ENCODE data around the gene FGFBP2.
A peak's percentile ranks its signal among the peaks of the same experiment; 100 is the strongest.

FGFBP2 gene

DNA sequence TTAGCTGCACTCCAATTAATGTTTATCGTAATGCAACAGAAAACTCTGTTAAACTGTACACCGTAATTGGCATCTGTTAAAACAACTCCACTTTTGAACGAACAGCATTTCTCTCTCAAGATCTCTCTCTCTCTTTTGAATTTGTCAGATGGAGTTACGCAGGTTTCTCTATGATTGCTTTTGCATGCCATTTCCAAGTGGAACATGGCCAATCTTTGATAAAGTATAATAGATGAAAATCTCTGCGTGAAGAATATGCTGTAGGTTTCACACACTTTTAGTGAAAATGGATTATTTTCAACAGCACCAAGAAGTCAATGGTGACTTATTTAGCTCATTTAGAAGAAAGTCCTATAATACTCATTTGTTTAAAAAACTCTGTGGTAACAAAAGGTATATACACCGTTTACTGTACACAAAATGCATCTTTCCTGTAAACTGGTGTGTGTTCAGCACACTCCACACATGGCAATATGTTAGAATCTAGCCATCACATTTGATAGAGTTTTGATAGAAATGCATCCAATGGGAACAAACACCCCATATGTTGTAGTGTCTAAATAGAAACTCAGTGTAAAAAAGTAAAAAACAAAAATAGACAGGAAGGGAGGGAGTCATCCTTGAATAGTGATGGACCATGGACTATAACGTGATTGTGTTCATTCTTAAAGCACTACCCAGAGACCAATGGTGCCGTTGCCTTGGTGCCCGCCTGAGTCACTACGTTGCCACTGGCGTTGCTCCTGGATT, 5.8 kb upstream of the FGFBP2 start:
- no peak for DNase-seq (ENCODE audit: low spot score)

DNA sequence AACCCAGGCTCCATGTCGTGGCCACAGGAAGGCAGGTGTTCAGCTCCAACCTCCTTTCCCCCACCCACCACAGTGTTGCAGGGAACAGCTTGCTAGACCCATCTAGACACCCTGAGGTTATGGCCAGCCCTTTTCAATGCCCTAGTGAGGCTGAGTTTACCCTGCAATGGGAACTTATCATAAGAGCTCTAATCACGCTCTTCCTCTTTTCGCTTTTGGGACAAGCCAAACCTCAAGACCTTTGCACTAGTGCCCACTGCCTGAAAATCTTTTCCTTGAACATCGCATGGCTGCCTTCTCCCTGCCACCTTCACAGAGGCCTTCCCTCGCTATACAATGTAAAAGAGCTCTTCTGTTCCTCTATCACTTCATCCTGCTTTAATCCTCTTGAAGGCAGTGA, 2.4 kb upstream of the FGFBP2 start:
- DNase-seq (ENCODE audit: low spot score), result no peak

DNA sequence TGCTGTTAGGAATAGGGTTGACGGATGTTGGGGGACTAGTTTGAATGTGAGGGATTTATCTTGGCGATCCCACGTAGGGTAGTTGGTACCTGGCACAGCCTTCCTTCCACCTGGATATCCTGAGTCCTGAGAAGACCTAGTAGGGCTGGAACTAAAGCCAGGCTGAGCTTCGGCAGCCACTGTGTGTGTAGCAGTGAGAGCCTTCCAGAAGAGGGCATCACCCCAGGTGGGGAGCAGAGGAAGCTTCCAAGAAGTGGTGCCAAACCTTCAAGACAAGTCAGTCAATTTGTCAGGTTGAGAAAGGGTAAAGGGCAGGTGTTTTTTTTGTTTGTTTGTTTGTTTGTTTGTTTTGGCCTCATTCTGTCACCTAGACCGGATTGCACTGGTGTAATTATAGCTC, 1.2 kb upstream of the FGFBP2 start:
- no peak for DNase-seq (ENCODE audit: low spot score)

DNA sequence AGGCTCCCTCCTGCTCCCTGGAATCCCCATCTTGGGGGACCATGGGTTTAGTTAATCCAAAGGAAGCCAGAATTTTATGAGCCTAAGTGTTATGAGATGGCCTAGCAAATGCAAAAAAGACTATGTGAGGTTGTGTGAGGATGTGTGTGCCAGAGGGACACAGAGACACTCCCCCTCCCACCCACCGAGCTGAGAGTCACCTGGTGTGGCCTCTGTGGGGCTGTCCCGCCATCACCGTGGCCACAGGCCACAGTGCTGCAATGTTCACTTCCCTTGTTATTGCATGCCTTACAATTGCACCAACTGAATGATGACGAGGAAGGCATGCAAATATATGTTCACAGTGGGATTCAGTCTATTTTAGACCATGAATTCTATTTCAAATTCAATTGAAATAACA, 601 bp upstream of the FGFBP2 start:
- no peak for DNase-seq (ENCODE audit: low spot score)

DNA sequence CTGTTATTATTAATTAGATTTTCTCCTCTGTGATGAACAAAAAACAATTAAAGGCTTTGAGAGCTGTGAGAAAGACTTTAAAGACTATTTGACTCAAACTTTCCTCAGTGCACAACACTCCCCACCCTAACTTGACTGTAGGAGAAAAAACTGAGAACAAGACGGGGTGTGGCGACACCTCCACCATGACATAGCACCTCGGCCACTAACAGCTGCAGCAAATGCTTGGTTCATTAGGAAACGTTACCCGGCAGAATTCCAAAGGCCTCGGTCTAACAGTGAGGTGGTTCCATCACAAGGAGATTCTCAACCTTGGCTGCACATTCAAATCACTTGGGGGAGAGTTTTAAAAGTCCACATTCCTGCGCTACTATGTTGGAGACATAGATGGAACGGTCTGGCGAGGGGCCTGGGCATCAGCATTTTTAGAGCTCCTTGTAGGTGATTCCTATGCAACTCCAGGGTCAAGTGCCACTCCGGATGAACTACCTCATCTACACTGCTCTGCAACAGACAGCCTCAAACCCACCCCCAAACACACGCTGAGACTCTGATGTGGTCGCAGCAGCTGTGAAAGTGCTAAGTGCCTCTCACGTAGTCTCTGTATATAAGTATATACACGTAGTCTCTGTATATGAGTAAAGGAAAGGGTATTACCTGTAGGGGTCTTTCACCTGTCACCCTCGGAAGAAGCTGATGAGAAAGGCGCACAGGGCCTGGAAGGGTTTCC, 1.0 kb downstream of the FGFBP2 start:
- no peak for DNase-seq (ENCODE audit: low spot score)

DNA sequence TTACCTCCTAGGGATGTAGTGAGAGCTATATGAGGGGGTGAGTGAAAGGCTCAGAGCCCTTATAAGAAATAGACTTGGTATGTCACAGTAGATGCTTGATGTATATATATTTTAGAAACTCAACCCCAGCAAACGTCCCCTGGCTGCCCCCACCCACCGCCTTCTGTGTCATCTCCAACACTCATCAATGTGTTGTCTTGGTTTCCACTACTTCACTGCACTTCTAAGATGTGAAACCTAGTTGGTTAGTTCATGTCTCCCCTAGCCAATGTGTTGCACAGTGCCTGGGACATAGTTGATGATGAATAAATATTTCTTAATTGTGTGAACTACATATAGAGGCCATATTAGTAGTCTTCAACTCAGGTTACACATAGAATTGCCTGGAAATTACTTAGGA, 4.4 kb downstream of the FGFBP2 start:
- no peak for DNase-seq (ENCODE audit: low spot score)

DNA sequence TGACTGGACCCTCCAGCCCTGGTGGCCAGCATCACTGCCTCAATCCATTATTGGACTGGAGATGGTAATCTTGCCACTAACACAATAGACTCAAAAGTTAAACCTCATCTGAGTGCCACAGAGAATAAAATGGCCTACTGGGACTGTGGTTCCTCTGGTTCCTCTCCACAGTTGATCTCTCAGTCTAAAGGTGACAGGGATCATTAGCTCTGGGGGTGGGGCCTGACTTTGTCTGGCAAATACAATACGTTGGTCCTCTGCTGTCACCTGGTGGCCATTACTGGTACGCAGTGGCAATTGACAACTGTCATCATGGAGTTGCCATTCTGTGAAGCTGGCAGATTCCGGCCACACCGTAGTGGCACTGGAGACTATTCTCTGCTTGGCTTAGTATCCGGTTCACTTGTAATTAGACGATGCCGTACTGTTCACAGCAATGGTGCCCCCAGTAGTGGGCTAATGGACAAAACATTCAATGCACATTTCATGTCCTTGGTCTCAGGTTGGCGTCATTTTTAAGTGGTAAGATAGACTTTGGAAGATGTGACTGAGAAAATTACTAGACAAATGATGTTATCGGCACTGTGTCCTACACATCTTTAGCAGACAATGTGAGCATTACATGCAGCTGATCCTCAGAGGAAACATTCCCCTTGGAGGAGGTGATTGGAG, 6.7 kb downstream of the FGFBP2 start:
- peak; percentile 83 for DNase-seq (ENCODE audit: low spot score)

DNA sequence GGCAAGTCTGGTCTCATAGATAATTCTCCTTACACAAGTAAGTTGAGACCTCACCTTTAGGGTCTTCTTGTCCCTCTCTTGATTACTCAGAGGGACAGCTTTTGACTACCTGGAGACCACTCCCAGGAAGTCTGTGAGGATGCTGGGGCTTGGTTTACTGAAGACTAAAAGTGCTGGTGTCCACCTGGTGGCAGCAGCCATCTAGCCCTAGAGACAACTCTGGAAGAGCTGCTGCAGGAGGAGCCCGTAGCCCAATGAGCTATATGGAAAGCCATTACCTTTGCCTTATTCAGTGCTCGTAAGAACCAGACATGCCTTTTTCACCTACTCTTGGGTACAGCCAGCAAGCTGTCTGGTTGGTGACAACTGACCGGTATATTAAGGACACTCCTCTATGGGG, 7.3 kb downstream of the FGFBP2 start:
- peak; percentile 12 for DNase-seq (ENCODE audit: low spot score)

DNA sequence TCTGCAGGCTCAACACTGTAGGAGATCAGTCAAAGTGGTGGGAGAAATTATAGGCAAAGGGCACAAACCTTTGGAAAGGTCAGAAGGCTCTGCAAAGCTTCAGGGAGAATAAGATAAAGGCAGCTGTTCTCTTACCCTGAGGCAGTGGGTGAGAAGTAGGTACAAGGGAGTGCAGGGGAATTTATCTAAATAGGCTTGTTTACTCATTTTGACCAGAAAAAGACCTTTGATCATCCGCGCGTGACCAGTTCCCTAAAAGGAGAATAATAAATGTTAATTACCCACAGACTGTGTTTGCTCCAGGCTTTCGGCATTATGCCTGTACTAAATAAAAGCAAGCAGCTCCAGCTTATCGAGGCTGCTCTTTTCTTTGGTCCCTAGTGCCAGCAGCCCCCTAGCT, 9.3 kb downstream of the FGFBP2 start:
- DNase-seq (ENCODE audit: low spot score), result no peak

DNA sequence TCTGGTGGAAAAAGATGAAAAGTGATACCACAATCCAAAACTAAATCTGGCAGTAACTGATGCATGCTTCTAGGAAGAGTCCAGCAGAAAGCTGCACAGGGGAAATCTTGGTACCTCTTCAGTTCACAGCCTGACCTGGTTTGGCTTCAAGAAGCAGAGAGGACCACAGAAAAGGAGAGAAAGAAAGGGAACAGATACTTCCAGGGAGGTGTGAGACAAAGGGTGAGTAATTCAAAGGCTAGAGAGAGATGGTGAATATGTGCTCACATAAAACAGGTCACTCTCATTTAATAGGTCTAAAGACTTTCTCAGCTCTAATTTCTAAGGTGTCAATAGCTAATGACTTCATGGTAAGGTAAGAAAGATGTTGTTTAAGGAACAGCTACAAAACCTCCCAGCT, 11.2 kb downstream of the FGFBP2 start:
- no peak for DNase-seq (ENCODE audit: low spot score)

DNA sequence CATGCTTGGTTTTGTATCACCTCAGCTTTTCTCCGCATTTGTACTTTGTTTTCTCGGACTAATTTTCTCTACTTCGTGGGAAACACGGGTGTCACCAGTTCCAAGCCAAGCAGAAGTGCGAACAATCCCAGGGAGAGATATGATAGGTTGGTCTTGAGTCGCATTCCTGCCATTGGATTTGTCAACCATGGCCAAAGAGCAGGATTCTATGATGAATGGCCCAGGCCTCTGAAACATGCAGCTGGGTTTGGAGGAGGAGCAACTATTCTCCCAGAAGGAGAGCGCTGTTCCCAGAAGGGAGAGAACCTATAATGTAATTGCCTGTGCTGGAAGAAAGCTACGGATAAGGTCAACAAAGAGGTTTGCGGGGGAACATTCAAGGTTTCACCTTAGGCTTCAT, 14.1 kb downstream of the FGFBP2 start:
- DNase-seq (ENCODE audit: low spot score), result no peak

DNA sequence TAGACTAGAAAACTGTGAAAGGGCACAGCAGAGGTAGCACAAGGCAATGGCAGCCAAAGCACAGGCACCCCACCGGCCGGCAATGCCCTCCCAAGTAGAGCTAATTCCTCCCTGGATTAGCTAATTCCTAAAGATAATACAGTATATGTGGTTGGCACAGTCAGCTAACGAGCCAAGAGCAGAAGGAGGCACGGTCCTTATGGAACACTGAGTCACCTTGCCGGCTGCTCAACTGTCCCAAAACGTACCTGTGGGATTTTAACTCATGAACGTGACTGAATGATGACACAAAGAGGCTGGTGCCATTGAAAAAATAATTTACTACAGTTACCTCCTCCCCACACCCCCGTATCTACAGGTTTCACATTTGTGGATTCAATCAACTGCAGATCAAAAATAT, 15.3 kb downstream of the FGFBP2 start:
- no peak for DNase-seq (ENCODE audit: low spot score)

DNA sequence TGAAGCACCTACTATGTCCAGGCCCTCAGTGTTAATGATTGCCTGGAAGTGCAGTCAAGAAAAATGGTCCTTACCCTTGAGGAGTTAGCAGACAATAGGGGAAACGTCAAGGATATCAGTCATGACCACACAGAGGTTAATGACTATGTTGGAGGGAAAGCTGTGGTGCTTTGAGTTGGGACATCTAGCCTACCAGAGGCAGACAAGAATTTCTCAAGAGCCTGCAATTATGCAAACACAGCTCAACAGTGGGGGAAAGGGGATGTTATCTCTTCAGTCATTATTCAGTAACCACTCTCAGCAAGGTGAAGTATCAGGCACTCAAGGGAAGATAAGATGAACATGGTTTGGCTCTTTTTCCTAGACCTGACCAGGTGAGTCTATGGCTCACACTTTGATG, 17.5 kb downstream of the FGFBP2 start:
- peak; percentile 15 for DNase-seq (ENCODE audit: low spot score)

DNA sequence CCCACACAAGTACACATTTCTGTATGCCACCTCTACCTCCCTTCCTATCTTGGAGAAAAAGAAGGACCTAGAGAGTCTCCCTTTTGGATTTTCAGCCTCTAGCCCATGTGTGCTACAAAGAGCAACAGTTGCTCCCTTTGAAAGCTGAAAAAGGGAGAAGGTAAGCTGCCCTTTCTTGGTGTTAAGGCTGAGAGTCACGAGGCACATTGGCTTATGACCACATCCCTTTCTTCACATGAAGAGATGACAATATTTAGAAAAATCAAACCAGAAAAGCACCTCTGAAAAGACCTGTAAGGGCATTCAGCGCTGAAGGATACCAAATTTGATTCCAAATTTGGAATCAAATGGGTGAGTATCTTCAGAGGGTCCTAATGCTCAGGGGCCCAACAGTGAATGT, 18.1 kb downstream of the FGFBP2 start:
- no peak for DNase-seq (ENCODE audit: low spot score)

DNA sequence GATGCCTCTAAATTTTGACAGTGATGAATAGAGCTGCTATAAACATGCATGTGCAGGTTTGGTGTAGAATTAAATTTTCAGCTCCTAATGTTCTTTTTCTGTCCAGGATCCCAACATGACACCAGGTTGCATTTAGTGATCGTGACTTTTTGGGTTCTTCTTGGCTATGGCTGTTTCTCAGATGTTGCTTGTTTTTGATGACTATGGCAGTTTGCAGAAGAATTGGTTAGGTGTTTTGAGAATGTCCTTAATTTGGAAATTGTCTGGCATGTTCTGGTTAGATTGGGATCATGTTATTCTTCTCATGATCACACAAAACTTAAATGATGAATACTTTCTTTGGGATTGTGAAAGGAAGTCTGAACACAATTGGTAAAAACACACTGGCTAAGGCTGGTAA, 20.7 kb downstream of the FGFBP2 start:
- DNase-seq (ENCODE audit: low spot score), result no peak

DNA sequence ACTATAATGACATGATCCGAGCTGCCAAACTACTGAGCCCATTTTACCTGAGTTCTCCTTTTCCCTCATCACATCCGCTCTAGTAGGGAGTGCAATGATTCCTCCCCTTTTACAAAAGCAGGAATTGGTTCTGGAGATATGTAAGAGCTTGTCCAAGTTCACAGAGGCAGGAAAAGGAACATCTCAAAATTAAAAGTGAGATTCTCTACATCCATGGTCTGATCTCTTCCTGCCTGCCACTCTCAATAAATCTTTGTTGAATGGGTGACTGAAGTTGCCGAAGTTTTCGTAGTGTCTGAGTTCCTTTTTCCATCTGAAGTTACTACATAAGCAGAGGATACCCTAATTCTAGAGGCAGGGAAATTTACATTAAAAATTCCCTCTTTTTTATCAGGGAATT, 24.3 kb downstream of the FGFBP2 start, which contains the start of gene FGFBP1:
TSS of gene FGFBP1 (minus strand) at position 101 of the 400 bp plus-strand sequence. CDS start 2,108 bp downstream, outside the sequence.
- DNase-seq (ENCODE audit: low spot score), result no peak

DNA sequence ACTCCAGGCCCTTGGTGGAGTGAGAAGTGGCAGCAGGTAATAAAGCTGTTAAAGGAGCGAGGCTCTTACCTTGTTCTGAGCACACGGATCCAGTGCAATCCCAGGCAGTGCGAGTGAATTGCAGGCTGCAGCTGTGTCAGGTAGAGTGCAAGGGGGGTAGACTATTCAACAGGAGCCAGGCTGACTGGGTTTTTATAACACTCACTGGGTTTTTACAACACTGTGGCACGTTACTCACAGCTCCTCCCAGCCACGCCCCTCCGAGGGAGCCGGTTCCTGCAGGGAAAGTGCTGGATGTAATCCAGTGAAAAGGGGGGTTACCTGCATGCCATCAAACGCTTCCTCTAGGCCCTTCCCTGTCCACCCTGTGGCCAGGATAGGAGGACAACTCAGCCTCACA, 24.8 kb downstream of the FGFBP2 start:
- DNase-seq (ENCODE audit: low spot score), result peak; percentile 81

DNA sequence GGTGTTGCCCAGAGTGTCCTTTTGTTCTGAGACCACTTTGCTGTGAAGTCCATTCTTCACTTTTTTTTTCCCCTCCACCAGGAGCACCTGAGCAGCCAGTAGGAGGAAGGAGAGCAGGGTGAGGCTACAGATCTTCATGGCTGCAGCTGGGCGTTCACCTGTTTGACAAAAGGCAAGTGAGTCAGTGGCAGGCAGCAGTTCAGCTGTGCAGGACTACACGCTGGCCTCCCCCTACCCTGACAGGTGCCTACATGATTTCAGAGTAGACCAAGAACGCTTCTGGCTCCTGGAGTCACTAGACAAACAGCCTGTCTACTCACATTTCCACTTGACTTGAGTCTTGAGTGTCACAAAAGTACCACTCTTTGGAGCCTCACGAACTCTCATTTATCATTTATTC, 26.5 kb downstream of the FGFBP2 start:
- DNase-seq (ENCODE audit: low spot score), result peak; percentile 46

DNA sequence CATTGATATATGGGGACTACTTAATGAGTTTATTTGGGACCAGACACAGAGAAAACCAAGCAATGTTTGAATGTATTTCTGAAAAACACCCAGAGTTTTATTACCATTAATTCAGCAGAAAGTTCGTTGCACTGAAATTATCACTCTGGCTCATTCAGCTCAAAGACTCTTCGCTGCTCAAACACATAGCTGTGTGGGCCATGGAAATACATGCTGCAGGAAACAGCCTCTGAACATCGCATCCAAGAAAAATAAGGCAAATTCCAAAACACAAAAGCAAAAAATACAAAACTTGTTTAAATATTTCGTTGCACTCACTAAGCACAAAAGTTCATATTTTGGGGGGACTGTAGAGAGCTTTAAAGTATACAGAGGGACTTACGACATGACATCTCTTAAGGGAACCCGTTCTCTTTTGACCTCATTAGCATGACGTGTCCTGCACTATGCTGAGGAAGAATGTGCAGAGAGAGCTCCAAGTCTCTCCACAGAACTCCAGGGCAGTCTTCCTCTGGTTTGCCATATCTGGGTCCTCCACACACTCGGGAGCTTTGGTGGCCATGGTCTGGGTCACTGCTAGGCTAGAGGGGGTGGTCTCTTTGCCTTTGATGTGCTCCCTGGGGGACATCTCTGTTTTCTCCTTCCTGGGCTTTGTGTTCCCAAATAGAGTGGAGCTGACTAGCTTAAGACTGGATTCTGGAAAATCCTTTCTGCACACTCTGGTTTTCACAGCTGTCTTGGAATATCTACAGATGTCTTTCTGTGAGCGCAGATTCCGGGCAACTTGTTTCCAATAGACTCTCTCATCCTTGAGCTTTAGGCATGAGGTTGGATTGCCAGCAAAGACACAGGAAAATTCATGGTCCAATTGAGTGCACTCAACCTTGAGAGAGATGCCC, 27.2 kb downstream of the FGFBP2 start:
- no peak for DNase-seq (ENCODE audit: low spot score)

DNA sequence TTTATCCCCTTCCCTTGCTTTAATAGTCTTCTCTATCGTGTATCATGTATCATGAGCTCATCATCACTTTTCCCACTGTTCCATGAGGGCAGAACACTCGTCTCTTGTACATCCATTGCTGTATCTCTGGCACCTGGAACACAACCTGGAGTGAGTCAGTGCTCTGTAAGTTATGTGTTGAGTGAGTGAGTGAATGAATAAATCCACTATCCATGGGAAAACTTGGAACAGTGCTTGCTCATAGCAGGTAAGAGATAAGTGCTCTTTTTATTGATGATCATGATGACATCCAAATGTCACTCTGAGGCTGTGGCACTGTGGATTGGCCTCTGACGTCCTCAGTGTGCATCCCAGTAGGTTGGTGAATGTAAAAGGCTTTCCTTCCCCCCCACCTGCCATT, 28.7 kb downstream of the FGFBP2 start:
- DNase-seq (ENCODE audit: low spot score), result peak; percentile 59

DNA sequence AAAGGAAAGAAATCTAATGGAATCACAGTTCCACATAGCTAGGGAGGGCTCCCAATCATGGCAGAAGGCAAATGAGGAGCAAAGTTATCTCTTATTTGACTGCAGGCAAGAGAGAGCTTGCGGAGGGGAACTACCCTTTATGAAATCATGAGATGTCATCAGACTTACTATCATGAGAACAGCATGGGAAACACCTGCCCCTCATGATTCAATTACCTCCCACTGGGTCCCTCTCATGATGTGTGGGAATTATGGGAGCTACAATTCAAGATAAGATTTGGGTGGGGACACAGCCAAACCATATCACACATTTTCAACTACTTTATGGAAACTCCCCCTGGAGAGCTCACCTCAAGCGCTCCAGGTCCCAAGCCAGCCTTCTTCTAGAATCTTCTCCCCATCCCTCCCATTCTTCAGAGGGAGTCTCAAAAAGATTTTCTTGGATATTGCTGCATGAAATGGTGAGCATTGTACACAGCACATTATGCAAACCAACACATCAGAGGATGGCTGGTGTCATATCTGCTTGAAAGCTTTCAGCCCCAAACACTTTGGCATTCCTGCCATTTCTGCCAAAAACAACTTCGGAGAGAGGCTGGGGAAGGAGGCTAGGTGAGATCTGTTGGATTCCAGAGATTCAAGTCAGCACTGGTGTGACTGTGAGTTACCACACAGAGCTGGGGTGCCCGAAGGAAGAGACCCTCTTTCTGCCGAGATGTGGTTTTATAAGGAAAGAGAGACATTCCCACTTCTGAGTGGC, 31.3 kb downstream of the FGFBP2 start:
- no peak for DNase-seq (ENCODE audit: low spot score)
